Endothelial cell of umbilical vein (primary cell): ENCODE data around the gene ZFP90.

Source experiments
- CTCF ChIP-seq, 2 donors: IDR thresholded peaks; 1 replicate in 1 of 2; 2 replicates in 1 of 2; pipeline ENCODE4 v1.5.1; 2011; ENCODE audit warnings: low read length in 2 of 2, mild to moderate bottlenecking in 2 of 2, moderate library complexity in 2 of 2, control low read depth in 1 of 2, inconsistent platforms in 1 of 2, low read depth in 1 of 2; ENCODE audit not compliant: insufficient read depth in 1 of 2; ENCODE audit errors: extremely low read depth in 1 of 2
- JUN ChIP-seq: IDR thresholded peaks from 2 replicates; pipeline ENCODE4 v1.6.1; 2011; ENCODE audit warnings: borderline replicate concordance, low read depth; ENCODE audit not compliant: insufficient read length, insufficient read depth
- MAX ChIP-seq: IDR thresholded peaks from 2 replicates; pipeline ENCODE4 v1.6.1; 2011; ENCODE audit not compliant: insufficient read depth, insufficient read length
- MYC ChIP-seq: IDR thresholded peaks from one replicate; pipeline ENCODE4 v1.6.1; 2011; ENCODE audit warnings: mild to moderate bottlenecking, low read depth, low read length
- POLR2A ChIP-seq: IDR thresholded peaks from 2 replicates; pipeline ENCODE4 v1.6.1; 2012; ENCODE audit warnings: low read depth, mild to moderate bottlenecking, control low read depth, low read length
- POLR2AphosphoS5 ChIP-seq: IDR thresholded peaks from 2 replicates; pipeline ENCODE4 v1.6.1; 2012; ENCODE audit warnings: low read depth, mild to moderate bottlenecking, control low read depth, low read length, moderate library complexity; ENCODE audit not compliant: insufficient read depth

GRCh38 chr16:68533937-68534336 lies 5.2 kb upstream of the ZFP90 start:
- no peak for TF ChIP-seq CTCF (IDR thresholded peaks at IDR 0.05; ENCODE audit: extremely low read depth in 1 of 2, insufficient read depth in 1 of 2, low read depth in 1 of 2, low read length in 2 of 2)
- no peak for TF ChIP-seq POLR2A
- TF ChIP-seq POLR2AphosphoS5, result no peak
- no peak for TF ChIP-seq JUN
- TF ChIP-seq MYC, result no peak
- TF ChIP-seq MAX, result no peak
